ENCODE results near the gene NECAB2. TPM values are rescaled to one million over a fixed set of nuclear protein-coding genes. Genes with fewer than 3 reads are reported as not detected.

Gene NECAB2
- polyA plus RNA-seq, 1 donor from 2014 or later, result 12.5 TPM

DNA sequence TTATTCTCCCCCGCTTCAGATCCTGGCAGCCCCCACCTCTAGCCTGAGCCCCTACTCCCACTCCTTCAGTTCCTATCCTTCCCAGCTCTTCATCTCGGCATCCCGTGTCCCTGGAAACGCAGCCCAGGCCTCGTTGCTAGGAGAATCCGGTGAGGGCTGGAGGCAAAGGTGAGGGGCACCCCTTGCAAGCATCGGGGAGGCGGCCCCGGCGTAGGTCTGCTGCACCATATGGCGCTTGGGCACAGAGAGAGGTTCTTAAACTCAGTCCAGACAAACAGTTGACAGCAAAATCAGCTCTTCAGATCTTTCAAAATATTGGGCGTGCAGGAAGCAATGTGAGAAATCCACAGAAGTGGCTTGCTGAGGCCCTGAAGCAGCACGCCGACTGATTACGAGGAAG, 59.6 kb downstream of the NECAB2 start:
- H3K4me2 ChIP-seq (ENCODE audit: low read length), result no peak overlapping the region
- no peak overlapping the region for H3K27ac ChIP-seq (ENCODE audit: low read length)
- H3K9me3 ChIP-seq (ENCODE audit: low read length), result no peaks in the 10 kb centered on the region
- no peaks in the 10 kb centered on the region for H3K36me3 ChIP-seq (ENCODE audit: insufficient read depth, low read length)
- H3F3A ChIP-seq (ENCODE audit: insufficient read depth, low read length, poor library complexity, severe bottlenecking), result no peaks in the 10 kb centered on the region
- no peaks in the 10 kb centered on the region for H3K9me2 ChIP-seq (ENCODE audit: insufficient read depth, low read length)
- no peaks in the 10 kb centered on the region for H3K79me2 ChIP-seq (replicated peaks; ENCODE audit: insufficient read depth, low read length)
- TF ChIP-seq EP300 (conservative IDR thresholded peaks at IDR 0.05; ENCODE audit: poor library complexity, severe bottlenecking) (no peak), TAF1 (IDR thresholded peaks at IDR 0.05; ENCODE audit: low read depth) (no peak), MXI1 (conservative IDR thresholded peaks at IDR 0.05; ENCODE audit: poor library complexity, severe bottlenecking) (no peak), RAD21 (conservative IDR thresholded peaks at IDR 0.05) (no peak), SMC3 (conservative IDR thresholded peaks at IDR 0.05; ENCODE audit: poor library complexity) (no peak), POLR2AphosphoS5 (IDR thresholded peaks at IDR 0.05) (no peak)
- TF ChIP-seq, protein P1, sequence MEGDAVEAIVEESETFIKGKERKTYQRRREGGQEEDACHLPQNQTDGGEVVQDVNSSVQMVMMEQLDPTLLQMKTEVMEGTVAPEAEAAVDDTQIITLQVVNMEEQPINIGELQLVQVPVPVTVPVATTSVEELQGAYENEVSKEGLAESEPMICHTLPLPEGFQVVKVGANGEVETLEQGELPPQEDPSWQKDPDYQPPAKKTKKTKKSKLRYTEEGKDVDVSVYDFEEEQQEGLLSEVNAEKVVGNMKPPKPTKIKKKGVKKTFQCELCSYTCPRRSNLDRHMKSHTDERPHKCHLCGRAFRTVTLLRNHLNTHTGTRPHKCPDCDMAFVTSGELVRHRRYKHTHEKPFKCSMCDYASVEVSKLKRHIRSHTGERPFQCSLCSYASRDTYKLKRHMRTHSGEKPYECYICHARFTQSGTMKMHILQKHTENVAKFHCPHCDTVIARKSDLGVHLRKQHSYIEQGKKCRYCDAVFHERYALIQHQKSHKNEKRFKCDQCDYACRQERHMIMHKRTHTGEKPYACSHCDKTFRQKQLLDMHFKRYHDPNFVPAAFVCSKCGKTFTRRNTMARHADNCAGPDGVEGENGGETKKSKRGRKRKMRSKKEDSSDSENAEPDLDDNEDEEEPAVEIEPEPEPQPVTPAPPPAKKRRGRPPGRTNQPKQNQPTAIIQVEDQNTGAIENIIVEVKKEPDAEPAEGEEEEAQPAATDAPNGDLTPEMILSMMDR (IDR thresholded peaks at IDR 0.05; ENCODE audit: poor library complexity, severe bottlenecking), result no peak
- no peak overlapping the region for H3K4me3 ChIP-seq (ENCODE audit: low read length)
- H3K27me3 ChIP-seq (ENCODE audit: insufficient read depth, low read depth, low read length), result no peaks in the 10 kb centered on the region
- H3K9ac ChIP-seq (ENCODE audit: low read length), result no peak overlapping the region
- no peaks in the 10 kb centered on the region for H4K20me1 ChIP-seq (ENCODE audit: insufficient read depth)
- no peak overlapping the region for H2AFZ ChIP-seq (ENCODE audit: low read depth, low read length)

DNA sequence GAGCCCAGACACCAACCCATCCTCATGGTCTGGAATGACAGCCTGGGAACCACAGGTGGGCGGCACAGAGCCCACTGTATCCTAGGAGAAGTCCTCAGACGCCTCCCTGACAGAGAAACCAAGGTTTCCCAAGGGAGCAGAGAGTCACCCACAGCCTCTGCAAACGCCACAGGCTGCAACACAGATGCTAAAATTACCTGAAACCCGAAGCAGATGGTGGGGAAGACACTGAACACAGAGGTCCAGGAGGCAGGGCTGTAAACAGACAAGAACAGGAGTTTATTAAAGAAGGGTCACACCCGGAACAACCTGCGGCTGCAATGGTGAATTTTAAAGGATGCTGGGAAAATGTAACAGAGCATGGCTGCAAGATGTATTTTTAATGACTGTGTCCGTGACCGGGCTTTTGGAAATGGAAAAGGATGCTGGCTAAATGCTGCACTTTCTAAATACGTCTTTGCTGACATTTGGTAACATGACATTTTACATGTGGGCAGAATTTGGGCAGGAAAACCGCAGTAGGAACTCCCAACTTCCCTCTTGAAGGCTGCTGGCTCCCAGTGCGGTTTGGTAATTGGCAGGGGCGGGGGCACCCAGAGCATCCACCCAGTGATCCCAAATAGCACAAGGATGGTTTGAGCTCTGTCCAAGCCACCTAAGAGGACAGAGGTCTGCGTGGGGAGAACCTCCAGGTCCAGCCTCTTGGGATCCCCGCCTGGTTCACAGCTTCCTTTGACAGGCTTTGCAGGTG, 61.4 kb downstream of the NECAB2 start:
- TF ChIP-seq RAD21 (conservative IDR thresholded peaks at IDR 0.05), result no peak
- TF ChIP-seq, protein P1 (IDR thresholded peaks at IDR 0.05; ENCODE audit: poor library complexity, severe bottlenecking), result no peak
- TF ChIP-seq EZH2 (IDR thresholded peaks at IDR 0.05; ENCODE audit: borderline replicate concordance, insufficient read depth, low read length, poor library complexity, severe bottlenecking), result no peak
- no peak for TF ChIP-seq EP300 (conservative IDR thresholded peaks at IDR 0.05; ENCODE audit: poor library complexity, severe bottlenecking)
- TF ChIP-seq TAF1 (IDR thresholded peaks at IDR 0.05; ENCODE audit: low read depth), result no peak
- TF ChIP-seq POLR2AphosphoS5 (IDR thresholded peaks at IDR 0.05), result no peak
- TF ChIP-seq SMC3 (conservative IDR thresholded peaks at IDR 0.05; ENCODE audit: poor library complexity), result no peak
- TF ChIP-seq, protein P2, sequence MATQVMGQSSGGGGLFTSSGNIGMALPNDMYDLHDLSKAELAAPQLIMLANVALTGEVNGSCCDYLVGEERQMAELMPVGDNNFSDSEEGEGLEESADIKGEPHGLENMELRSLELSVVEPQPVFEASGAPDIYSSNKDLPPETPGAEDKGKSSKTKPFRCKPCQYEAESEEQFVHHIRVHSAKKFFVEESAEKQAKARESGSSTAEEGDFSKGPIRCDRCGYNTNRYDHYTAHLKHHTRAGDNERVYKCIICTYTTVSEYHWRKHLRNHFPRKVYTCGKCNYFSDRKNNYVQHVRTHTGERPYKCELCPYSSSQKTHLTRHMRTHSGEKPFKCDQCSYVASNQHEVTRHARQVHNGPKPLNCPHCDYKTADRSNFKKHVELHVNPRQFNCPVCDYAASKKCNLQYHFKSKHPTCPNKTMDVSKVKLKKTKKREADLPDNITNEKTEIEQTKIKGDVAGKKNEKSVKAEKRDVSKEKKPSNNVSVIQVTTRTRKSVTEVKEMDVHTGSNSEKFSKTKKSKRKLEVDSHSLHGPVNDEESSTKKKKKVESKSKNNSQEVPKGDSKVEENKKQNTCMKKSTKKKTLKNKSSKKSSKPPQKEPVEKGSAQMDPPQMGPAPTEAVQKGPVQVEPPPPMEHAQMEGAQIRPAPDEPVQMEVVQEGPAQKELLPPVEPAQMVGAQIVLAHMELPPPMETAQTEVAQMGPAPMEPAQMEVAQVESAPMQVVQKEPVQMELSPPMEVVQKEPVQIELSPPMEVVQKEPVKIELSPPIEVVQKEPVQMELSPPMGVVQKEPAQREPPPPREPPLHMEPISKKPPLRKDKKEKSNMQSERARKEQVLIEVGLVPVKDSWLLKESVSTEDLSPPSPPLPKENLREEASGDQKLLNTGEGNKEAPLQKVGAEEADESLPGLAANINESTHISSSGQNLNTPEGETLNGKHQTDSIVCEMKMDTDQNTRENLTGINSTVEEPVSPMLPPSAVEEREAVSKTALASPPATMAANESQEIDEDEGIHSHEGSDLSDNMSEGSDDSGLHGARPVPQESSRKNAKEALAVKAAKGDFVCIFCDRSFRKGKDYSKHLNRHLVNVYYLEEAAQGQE (IDR thresholded peaks at IDR 0.05; ENCODE audit: borderline replicate concordance), result no peak
- TF ChIP-seq MXI1 (conservative IDR thresholded peaks at IDR 0.05; ENCODE audit: poor library complexity, severe bottlenecking), result no peak
- Histone ChIP-seq H3K4me3 (ENCODE audit: low read length) (no peak overlapping the region), H3K79me2 (replicated peaks; ENCODE audit: insufficient read depth, low read length) (no peaks in the 10 kb centered on the region), H3K9me2 (ENCODE audit: insufficient read depth, low read length) (no peaks in the 10 kb centered on the region), H3K9ac (ENCODE audit: low read length) (no peak overlapping the region), H3K9me3 (ENCODE audit: low read length) (no peaks in the 10 kb centered on the region), H2AFZ (ENCODE audit: low read depth, low read length) (no peak overlapping the region), H3F3A (ENCODE audit: insufficient read depth, low read length, poor library complexity, severe bottlenecking) (no peaks in the 10 kb centered on the region), H4K20me1 (ENCODE audit: insufficient read depth) (no peaks in the 10 kb centered on the region), H3K27me3 (ENCODE audit: insufficient read depth, low read depth, low read length) (no peaks in the 10 kb centered on the region), H3K27ac (ENCODE audit: low read length) (no peak overlapping the region), H3K36me3 (ENCODE audit: insufficient read depth, low read length) (no peaks in the 10 kb centered on the region), H3K4me2 (ENCODE audit: low read length) (no peak overlapping the region)

Measured in neural cell (in vitro differentiated cells).